Kidney tubule cell (primary cell): Measurements from ENCODE around the gene DCLK2.

Source experiments
- DNase-seq: peaks from one replicate; pipeline ENCODE4 v3.0.0-alpha.2; 2018; ENCODE audit warnings: low spot score

The DCLK2 gene

GRCh38 chr4:150117629-150118028 lies 39.4 kb downstream of the DCLK2 start:
- DNase-seq: no peak

GRCh38 chr4:150119492-150119891 lies 41.2 kb downstream of the DCLK2 start:
- peak; percentile 64 for DNase-seq

- no peak for DNase-seq
These were observed 44.8 kb downstream of the DCLK2 start for GRCh38 chr4:150123087-150123486.

DNA sequence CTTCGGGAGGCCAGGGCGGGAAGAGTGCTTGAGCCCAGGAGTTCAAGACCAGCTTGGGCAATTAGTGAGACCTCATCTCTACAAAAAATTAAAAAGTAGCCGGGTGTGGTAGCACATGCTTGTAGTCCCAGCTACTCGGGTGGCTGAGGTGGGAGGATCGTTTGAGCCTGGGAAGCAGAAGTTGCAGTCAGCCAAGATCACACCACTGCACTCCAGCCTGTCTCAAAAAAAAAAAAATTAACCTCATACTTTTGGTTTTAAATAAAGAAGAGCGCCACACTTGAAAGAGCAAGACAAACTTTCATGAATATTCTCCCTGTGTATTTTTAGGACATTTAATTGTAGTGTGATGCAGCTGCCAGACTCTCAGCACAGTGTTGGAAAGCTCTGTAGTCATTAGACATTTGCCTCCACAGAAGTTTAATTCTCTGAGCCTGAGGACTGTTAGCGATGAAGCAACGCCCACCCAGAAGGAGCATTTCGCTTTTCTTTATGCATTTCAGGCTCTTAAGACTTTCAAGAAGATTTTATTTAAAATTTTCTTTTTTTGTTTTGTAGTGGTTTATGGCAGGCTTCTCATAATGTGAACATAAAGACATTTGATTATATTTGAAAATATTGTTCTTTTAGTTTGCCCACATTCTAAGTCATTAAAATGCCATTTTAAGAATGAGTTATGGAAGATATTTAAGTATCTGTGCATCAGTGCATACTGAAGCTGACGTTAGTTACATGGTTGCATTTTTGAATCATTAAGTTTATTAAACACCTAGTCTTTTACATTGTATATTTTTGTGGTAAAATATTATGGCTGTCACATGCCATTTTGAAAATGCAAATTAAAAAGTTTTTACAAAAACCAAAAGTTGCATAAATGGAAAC lies 45.8 kb downstream of the DCLK2 start:
- no peak for DNase-seq

GRCh38 chr4:150126201-150126863 lies 48.1 kb downstream of the DCLK2 start:
- DNase-seq: no peak

- peak; percentile 40 for DNase-seq
These were observed 48.6 kb downstream of the DCLK2 start for GRCh38 chr4:150126864-150127203.

DNA sequence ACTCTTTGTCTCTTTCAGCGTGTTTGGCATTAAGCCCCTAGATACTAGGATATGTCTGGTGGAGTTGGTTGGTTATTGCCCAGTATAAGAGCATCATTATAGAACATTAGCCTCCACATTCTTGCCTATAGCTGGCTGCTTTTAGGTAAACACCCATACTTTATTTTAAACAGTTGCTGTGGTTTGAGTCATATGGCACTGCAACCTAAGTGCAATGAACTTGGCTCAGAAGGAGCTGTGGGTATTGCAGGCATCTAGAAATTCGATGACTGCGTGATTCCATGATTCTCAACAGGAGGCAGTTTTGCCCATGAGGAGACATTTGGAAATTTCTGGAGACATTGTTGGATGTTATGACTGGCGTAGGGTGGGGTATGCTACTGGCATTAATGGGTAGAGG lies 49.5 kb downstream of the DCLK2 start:
- no peak for DNase-seq

GRCh38 chr4:150130933-150131332 lies 52.7 kb downstream of the DCLK2 start:
- peak; percentile 41 for DNase-seq

DNA sequence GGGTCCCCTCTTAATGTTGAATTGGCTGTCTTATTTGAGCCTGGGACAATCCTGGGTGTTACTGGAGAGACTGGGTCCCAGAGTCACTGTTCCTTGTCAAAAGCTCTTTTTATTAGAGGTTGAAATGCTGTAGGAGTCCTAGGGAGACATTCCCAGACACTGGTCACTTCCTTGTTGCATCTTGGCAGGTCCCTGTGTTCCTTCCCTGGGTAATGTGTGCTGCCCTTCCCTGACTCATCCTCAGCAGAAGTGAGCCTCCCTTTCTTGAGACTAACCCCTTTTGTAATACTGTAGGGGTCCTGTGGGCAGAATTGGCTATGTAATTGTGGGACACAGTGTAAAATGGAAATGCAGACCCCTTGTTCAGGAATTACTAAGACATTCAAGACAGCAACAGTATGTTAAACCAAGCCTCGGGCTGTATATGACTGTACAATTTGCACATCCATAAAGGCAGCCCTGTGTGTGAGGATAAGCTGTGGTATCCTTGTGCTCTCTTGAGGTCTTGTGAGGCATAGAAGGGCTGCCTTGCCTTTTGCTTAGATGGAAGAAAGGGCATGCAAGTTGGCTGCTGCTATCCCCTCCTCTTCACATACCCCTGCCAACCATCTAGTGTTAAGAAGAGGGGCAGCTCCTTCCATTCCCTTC lies 53.5 kb downstream of the DCLK2 start:
- DNase-seq: peak; percentile 66

- DNase-seq: no peak
These were observed 55.4 kb downstream of the DCLK2 start for GRCh38 chr4:150133605-150134004.

DNA sequence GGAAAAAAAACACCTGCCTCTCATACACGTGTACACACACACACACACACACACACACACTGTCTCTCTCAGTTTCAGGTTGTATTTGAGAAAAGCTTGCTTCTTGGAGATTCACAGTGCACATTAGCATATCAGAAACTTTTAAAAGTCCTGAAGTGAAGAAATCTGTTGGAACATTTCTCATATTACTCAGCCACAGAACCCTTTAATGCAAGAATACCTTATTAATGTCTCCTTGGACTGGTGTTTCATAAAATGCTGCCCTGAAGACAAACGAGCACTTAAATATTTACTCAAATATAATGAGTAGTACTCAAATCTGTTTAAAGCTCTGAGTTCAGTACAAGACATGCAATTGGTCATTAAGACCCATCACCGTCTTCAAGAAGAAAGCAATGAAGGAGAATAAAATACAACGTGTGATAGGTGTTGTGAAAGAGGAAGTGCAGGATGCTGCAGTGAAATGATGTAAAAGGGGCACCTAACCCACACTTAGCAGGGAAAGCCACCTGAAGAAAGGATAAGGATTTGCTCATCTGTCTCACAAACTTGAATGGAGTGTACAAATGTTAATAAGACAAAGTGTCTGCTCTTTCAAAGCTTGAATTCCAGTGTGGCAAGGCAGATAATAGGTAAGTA lies 57.0 kb downstream of the DCLK2 start:
- peak; percentile 26 for DNase-seq

DNA sequence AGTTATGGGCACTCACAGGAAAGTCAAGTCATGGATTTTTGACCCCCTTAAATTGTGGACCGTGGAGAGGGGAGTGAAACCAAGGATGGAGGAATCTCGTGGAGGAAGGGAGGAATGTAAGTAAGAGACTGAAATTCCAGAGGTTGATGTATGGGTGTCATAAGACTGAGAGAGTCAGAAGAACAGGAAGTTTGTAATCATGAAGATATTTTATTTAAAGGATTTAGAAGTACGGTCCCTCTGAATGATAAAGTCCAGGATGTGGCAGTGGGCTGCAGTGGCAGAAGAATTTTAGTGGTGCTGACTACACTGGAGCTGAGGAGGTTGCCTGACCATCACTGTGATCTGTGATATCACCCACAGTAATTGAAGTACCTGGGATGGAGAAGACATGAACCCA lies 57.8 kb downstream of the DCLK2 start:
- peak; percentile 30 for DNase-seq

- peak; percentile 56 for DNase-seq
These were observed 58.2 kb downstream of the DCLK2 start for GRCh38 chr4:150136481-150136880.

GRCh38 chr4:150139297-150139865 lies 61.1 kb downstream of the DCLK2 start:
- peak; percentile 24 for DNase-seq

GRCh38 chr4:150140774-150141400 lies 62.6 kb downstream of the DCLK2 start:
- peak; percentile 34 for DNase-seq

- DNase-seq: no peak
These were observed 63.5 kb downstream of the DCLK2 start for GRCh38 chr4:150141756-150142155.

- no peak for DNase-seq
These were observed 64.6 kb downstream of the DCLK2 start for GRCh38 chr4:150142831-150143230.

GRCh38 chr4:150145090-150145945 lies 67.1 kb downstream of the DCLK2 start:
- DNase-seq: no peak

DNA sequence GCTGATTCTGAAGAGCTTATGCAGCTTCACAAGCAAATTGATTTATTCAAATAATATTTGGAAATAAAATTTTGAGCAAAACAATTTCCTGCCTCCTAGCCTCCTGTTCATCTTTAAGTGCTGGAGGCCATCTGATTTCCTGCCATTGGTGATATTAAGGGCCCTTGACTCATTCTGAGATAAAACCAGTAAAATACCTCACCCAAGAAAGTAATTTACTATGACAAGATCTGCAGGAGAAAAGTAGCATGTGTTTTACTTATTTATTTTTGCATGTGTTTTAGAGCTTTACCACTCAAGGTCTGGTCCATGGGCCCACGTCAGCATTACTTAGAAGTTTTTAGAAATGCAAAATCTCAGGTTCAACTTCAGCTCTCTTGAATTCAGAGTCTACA lies 67.7 kb downstream of the DCLK2 start:
- DNase-seq: no peak

- no peak for DNase-seq
These were observed 71.1 kb downstream of the DCLK2 start for GRCh38 chr4:150149381-150149780.

GRCh38 chr4:150150629-150151062 lies 72.4 kb downstream of the DCLK2 start:
- DNase-seq: no peak
